GM23338 (cell line): ENCODE results near the gene IGDCC3. TPM values are rescaled to one million over a fixed set of nuclear protein-coding genes. Genes with fewer than 3 reads are reported as not detected.
A peak's percentile ranks its signal among the peaks of the same experiment; 100 is the strongest.

Experiments used
- ATAC-seq: fragments of 200-7000 bp; cut with Tn5 transposase; 3 replicates; pipeline ENCODE4 v1.9.1; 2020
- DNase-seq: peaks from one replicate; pipeline ENCODE4 v3.0.0-alpha.2; 2015; ENCODE audit warnings: low spot score
- H2AFZ ChIP-seq: fragments of 200-600 bp; sonication (generic); 2 replicates; pipeline ENCODE4 v1.8.0; 2016; ENCODE audit warnings: antibody characterized with exemption, mild to moderate bottlenecking, moderate library complexity
- H3F3A ChIP-seq: fragments of 200-600 bp; sonication (generic); replicated peaks from 2 replicates; pipeline ENCODE4 v1.8.0; 2017; ENCODE audit warnings: antibody characterized with exemption, mixed run types, low read depth
- H3K27ac ChIP-seq: fragments of 200-600 bp; sonication (generic); 2 replicates; pipeline ENCODE4 v1.6.1; 2016; ENCODE audit warnings: low read depth
- H3K27me3 ChIP-seq: fragments of 200-600 bp; sonication (generic); 2 replicates; pipeline ENCODE4 v1.8.0; 2016; ENCODE audit warnings: mild to moderate bottlenecking, mixed run types, moderate library complexity; ENCODE audit not compliant: insufficient read depth
- H3K36me3 ChIP-seq: fragments of 200-600 bp; sonication (generic); 2 replicates; pipeline ENCODE4 v1.8.0; 2016; ENCODE audit warnings: mild to moderate bottlenecking; ENCODE audit not compliant: insufficient read depth
- H3K4me1 ChIP-seq: fragments of 200-600 bp; sonication (generic); 2 replicates; pipeline ENCODE4 v1.8.0; 2016; ENCODE audit warnings: mild to moderate bottlenecking, moderate library complexity; ENCODE audit not compliant: insufficient read depth
- H3K4me2 ChIP-seq: fragments of 200-600 bp; sonication (generic); 2 replicates; pipeline ENCODE4 v1.7.1; 2017; ENCODE audit warnings: mixed run types
- H3K4me3 ChIP-seq: fragments of 200-600 bp; sonication (generic); 2 replicates; pipeline ENCODE4 v1.6.1; 2016; ENCODE audit warnings: mixed run types
- H3K79me2 ChIP-seq: fragments of 200-600 bp; sonication (generic); replicated peaks from 2 replicates; pipeline ENCODE4 v1.8.0; 2017; ENCODE audit warnings: mild to moderate bottlenecking; ENCODE audit not compliant: insufficient read depth
- H3K9me2 ChIP-seq: fragments of 200-600 bp; sonication (generic); 2 replicates; pipeline ENCODE4 v1.8.0; 2017; ENCODE audit not compliant: insufficient read depth
- H4K20me1 ChIP-seq: fragments of 200-600 bp; sonication (generic); replicated peaks from 2 replicates; pipeline ENCODE4 v1.8.0; 2017; ENCODE audit warnings: mild to moderate bottlenecking; ENCODE audit not compliant: insufficient read depth
- H3K27ac Mint-ChIP-seq: 2 replicates; pipeline ENCODE4 v1.8.0; 2020; ENCODE audit warnings: inconsistent platforms, mild to moderate bottlenecking, moderate library complexity, mixed read lengths
- H3K27me3 Mint-ChIP-seq: 3 replicates; pipeline ENCODE4 v1.8.0; 2022; ENCODE audit warnings: low read depth, mild to moderate bottlenecking, moderate library complexity, mixed read lengths, inconsistent platforms; ENCODE audit not compliant: insufficient read depth, poor library complexity
- H3K36me3 Mint-ChIP-seq: 3 replicates; pipeline ENCODE4 v1.8.0; 2021; ENCODE audit warnings: low read depth, mild to moderate bottlenecking, inconsistent platforms, moderate library complexity, mixed read lengths
- H3K4me1 Mint-ChIP-seq: 3 replicates; pipeline ENCODE4 v1.8.0; 2020; ENCODE audit warnings: mild to moderate bottlenecking, inconsistent platforms, mixed read lengths
- H3K4me3 Mint-ChIP-seq: 3 replicates; pipeline ENCODE4 v1.8.0; 2021; ENCODE audit warnings: moderate library complexity, mild to moderate bottlenecking, inconsistent platforms, mixed read lengths
- H3K9me3 Mint-ChIP-seq: 3 replicates; pipeline ENCODE4 v1.8.0; 2020; ENCODE audit warnings: moderate library complexity, mild to moderate bottlenecking, inconsistent platforms, mixed read lengths
- CREB1 ChIP-seq: fragments of 250-450 bp; sonication (Bioruptor Pico); IDR thresholded peaks from 2 replicates; pipeline ENCODE4 v1.5.0; 2020; ENCODE audit warnings: low read depth, mild to moderate bottlenecking, moderate library complexity
- EZH2 ChIP-seq: fragments of 200-600 bp; sonication (generic); IDR thresholded peaks from one replicate; pipeline ENCODE4 v1.8.0; 2017; ENCODE audit warnings: antibody characterized with exemption, mild to moderate bottlenecking, low read depth; ENCODE audit not compliant: unreplicated experiment
- EZH2phosphoT487 ChIP-seq: fragments of 200-600 bp; sonication (generic); IDR thresholded peaks from one replicate; pipeline ENCODE4 v1.8.1; 2018; ENCODE audit warnings: antibody characterized with exemption; ENCODE audit not compliant: unreplicated experiment
- JUNB ChIP-seq: IDR thresholded peaks from one replicate; pipeline ENCODE4 v1.6.1; 2016; ENCODE audit warnings: antibody characterized with exemption; ENCODE audit not compliant: unreplicated experiment
- NANOG ChIP-seq: IDR thresholded peaks from 2 replicates; pipeline ENCODE4 v1.6.1; 2016; ENCODE audit warnings: antibody characterized with exemption, borderline replicate concordance
- POLR2AphosphoS5 ChIP-seq: IDR thresholded peaks from 2 replicates; pipeline ENCODE4 v1.6.1; 2016; ENCODE audit warnings: antibody characterized with exemption, low read depth
- STAT1 ChIP-seq: IDR thresholded peaks from one replicate; pipeline ENCODE4 v1.6.1; 2016; ENCODE audit warnings: antibody characterized with exemption; ENCODE audit not compliant: unreplicated experiment
- ZNF114 ChIP-seq: fragments of 250-450 bp; sonication (Bioruptor Pico); IDR thresholded peaks from 2 replicates; pipeline ENCODE4 v1.5.0; 2020; ENCODE audit warnings: mild to moderate bottlenecking, moderate library complexity
- ZNF331 ChIP-seq: fragments of 250-450 bp; sonication (Bioruptor Pico); IDR thresholded peaks from 2 replicates; pipeline ENCODE4 v1.5.0; 2020; ENCODE audit warnings: low read depth, mild to moderate bottlenecking, moderate library complexity
- polyA plus RNA-seq: library from polyadenylated mRNA; unstranded; fragments of >200 nt; fragmentation: Nextera tagmentation; extraction: Ambion mirVana; gene quantifications from 2 replicates; pipeline ENCODE4 v1.2.1, GENCODE V29; 2016
- total RNA-seq: library from RNA; depleted of rRNA; stranded (reverse); fragments of >200 nt; shearing (Covaris generic); gene quantifications from 2 replicates; pipeline ENCODE4 v1.2.3, GENCODE V29; 2014
- TF ChIP-seq, protein P1 (sequence below), 2 experiments: fragments of 200-600 bp in 1 of 2; sonication (generic) in 1 of 2; conservative IDR thresholded peaks; 2 replicates each; pipeline versions ENCODE4 v1.5.1 to v1.6.1; 2016 to 2017; ENCODE audit warnings: antibody characterized with exemption in 2 of 2, low read depth in 2 of 2, mild to moderate bottlenecking in 2 of 2, moderate library complexity in 1 of 2
- TF ChIP-seq, protein P2 (sequence below): IDR thresholded peaks from one replicate; pipeline ENCODE4 v1.6.1; 2018; ENCODE audit warnings: antibody characterized with exemption; ENCODE audit not compliant: unreplicated experiment
- TF ChIP-seq, protein P3 (sequence below): fragments of 250-450 bp; sonication (Bioruptor Pico); IDR thresholded peaks from 2 replicates; pipeline ENCODE4 v1.5.0; 2020; ENCODE audit warnings: mild to moderate bottlenecking, moderate library complexity
- TF ChIP-seq, protein P4 (sequence below): IDR thresholded peaks from 2 replicates; pipeline ENCODE4 v1.6.1; 2016; ENCODE audit warnings: antibody characterized with exemption

The IGDCC3 gene
- total and polyA plus RNA-seq, 2 experiments from 2014 or later, result 15.3 to 30.7 TPM

DNA sequence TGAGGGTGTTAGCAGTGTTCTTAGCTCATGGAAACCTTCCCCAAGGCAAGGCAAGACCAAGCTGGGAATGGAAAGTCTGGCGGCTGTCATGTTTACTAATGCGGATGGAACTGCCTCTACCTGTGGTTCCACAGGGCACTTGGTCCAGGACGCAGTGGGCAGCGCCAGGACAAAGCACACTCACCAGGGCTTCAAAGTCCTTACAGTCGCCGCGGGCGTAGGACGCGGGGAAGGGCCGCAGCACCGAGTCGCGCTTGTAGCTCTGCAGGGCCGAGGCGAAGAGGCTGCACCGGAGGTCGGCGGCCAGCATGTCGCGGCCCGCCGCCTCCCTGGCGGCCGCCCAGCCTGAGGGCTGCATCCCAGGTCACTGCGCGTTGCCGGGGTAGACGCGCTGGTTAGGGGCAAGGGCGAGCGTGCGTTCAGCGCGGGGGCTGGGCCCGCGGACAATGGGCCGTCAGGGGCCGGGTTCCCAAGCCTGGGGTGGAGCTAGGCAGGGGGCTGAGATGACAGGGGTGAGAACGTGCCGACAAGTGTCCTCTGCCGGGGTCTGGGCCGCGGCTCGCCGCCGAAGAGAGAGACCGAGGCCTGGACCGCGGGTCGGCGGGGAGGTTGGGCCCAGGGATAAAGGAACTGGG lies 91.6 kb downstream of the IGDCC3 start:
- ATAC-seq, result peak; percentile 82
- H3K27ac ChIP-seq, result 0 out of 2 replicates have a peak overlapping the region, but pooled peaks have one; percentile 26
- Mint-ChIP-seq H3K27ac (no peak overlapping the region), H3K4me3 (peak overlapping the region; percentile 81), H3K36me3 (no peaks in the 10 kb centered on the region), H3K27me3 (peaks cover 13% of the 10 kb centered on the region), H3K9me3 (no peaks in the 10 kb centered on the region), H3K4me1 (peaks cover 14% of the 10 kb centered on the region)
- no peaks in the 10 kb centered on the region for H3K36me3 ChIP-seq
- no peak for TF ChIP-seq ZNF331 (CRISPR knock-in tag)
- no peak; the same call in none of the 2 replicates for TF ChIP-seq POLR2AphosphoS5
- no peak for TF ChIP-seq ZNF114 (CRISPR knock-in tag)
- TF ChIP-seq NANOG, result no peak
- no peak for TF ChIP-seq EZH2
- TF ChIP-seq, protein P1, sequence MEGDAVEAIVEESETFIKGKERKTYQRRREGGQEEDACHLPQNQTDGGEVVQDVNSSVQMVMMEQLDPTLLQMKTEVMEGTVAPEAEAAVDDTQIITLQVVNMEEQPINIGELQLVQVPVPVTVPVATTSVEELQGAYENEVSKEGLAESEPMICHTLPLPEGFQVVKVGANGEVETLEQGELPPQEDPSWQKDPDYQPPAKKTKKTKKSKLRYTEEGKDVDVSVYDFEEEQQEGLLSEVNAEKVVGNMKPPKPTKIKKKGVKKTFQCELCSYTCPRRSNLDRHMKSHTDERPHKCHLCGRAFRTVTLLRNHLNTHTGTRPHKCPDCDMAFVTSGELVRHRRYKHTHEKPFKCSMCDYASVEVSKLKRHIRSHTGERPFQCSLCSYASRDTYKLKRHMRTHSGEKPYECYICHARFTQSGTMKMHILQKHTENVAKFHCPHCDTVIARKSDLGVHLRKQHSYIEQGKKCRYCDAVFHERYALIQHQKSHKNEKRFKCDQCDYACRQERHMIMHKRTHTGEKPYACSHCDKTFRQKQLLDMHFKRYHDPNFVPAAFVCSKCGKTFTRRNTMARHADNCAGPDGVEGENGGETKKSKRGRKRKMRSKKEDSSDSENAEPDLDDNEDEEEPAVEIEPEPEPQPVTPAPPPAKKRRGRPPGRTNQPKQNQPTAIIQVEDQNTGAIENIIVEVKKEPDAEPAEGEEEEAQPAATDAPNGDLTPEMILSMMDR (conservative IDR thresholded peaks at IDR 0.05; ENCODE audit: low read depth in 2 of 2), result no peak
- TF ChIP-seq, protein P2, sequence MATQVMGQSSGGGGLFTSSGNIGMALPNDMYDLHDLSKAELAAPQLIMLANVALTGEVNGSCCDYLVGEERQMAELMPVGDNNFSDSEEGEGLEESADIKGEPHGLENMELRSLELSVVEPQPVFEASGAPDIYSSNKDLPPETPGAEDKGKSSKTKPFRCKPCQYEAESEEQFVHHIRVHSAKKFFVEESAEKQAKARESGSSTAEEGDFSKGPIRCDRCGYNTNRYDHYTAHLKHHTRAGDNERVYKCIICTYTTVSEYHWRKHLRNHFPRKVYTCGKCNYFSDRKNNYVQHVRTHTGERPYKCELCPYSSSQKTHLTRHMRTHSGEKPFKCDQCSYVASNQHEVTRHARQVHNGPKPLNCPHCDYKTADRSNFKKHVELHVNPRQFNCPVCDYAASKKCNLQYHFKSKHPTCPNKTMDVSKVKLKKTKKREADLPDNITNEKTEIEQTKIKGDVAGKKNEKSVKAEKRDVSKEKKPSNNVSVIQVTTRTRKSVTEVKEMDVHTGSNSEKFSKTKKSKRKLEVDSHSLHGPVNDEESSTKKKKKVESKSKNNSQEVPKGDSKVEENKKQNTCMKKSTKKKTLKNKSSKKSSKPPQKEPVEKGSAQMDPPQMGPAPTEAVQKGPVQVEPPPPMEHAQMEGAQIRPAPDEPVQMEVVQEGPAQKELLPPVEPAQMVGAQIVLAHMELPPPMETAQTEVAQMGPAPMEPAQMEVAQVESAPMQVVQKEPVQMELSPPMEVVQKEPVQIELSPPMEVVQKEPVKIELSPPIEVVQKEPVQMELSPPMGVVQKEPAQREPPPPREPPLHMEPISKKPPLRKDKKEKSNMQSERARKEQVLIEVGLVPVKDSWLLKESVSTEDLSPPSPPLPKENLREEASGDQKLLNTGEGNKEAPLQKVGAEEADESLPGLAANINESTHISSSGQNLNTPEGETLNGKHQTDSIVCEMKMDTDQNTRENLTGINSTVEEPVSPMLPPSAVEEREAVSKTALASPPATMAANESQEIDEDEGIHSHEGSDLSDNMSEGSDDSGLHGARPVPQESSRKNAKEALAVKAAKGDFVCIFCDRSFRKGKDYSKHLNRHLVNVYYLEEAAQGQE, result no peak
- TF ChIP-seq, protein P3, sequence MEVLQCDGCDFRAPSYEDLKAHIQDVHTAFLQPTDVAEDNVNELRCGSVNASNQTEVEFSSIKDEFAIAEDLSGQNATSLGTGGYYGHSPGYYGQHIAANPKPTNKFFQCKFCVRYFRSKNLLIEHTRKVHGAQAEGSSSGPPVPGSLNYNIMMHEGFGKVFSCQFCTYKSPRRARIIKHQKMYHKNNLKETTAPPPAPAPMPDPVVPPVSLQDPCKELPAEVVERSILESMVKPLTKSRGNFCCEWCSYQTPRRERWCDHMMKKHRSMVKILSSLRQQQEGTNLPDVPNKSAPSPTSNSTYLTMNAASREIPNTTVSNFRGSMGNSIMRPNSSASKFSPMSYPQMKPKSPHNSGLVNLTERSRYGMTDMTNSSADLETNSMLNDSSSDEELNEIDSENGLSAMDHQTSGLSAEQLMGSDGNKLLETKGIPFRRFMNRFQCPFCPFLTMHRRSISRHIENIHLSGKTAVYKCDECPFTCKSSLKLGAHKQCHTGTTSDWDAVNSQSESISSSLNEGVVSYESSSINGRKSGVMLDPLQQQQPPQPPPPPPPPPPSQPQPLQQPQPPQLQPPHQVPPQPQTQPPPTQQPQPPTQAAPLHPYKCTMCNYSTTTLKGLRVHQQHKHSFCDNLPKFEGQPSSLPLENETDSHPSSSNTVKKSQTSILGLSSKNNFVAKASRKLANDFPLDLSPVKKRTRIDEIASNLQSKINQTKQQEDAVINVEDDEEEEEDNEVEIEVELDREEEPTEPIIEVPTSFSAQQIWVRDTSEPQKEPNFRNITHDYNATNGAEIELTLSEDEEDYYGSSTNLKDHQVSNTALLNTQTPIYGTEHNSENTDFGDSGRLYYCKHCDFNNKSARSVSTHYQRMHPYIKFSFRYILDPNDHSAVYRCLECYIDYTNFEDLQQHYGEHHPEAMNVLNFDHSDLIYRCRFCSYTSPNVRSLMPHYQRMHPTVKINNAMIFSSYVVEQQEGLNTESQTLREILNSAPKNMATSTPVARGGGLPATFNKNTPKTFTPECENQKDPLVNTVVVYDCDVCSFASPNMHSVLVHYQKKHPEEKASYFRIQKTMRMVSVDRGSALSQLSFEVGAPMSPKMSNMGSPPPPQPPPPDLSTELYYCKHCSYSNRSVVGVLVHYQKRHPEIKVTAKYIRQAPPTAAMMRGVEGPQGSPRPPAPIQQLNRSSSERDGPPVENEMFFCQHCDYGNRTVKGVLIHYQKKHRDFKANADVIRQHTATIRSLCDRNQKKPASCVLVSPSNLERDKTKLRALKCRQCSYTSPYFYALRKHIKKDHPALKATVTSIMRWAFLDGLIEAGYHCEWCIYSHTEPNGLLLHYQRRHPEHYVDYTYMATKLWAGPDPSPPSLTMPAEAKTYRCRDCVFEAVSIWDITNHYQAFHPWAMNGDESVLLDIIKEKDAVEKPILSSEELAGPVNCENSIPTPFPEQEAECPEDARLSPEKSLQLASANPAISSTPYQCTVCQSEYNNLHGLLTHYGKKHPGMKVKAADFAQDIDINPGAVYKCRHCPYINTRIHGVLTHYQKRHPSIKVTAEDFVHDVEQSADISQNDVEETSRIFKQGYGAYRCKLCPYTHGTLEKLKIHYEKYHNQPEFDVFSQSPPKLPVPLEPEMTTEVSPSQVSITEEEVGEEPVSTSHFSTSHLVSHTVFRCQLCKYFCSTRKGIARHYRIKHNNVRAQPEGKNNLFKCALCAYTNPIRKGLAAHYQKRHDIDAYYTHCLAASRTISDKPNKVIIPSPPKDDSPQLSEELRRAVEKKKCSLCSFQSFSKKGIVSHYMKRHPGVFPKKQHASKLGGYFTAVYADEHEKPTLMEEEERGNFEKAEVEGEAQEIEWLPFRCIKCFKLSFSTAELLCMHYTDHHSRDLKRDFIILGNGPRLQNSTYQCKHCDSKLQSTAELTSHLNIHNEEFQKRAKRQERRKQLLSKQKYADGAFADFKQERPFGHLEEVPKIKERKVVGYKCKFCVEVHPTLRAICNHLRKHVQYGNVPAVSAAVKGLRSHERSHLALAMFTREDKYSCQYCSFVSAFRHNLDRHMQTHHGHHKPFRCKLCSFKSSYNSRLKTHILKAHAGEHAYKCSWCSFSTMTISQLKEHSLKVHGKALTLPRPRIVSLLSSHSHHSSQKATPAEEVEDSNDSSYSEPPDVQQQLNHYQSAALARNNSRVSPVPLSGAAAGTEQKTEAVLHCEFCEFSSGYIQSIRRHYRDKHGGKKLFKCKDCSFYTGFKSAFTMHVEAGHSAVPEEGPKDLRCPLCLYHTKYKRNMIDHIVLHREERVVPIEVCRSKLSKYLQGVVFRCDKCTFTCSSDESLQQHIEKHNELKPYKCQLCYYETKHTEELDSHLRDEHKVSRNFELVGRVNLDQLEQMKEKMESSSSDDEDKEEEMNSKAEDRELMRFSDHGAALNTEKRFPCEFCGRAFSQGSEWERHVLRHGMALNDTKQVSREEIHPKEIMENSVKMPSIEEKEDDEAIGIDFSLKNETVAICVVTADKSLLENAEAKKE (CRISPR knock-in tag), result no peak
- no peak for TF ChIP-seq CREB1 (CRISPR knock-in tag)
- TF ChIP-seq, protein P4, sequence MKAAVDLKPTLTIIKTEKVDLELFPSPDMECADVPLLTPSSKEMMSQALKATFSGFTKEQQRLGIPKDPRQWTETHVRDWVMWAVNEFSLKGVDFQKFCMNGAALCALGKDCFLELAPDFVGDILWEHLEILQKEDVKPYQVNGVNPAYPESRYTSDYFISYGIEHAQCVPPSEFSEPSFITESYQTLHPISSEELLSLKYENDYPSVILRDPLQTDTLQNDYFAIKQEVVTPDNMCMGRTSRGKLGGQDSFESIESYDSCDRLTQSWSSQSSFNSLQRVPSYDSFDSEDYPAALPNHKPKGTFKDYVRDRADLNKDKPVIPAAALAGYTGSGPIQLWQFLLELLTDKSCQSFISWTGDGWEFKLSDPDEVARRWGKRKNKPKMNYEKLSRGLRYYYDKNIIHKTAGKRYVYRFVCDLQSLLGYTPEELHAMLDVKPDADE, result no peak
- TF ChIP-seq STAT1, result no peak
- no peak for TF ChIP-seq JUNB
- no peak for TF ChIP-seq EZH2phosphoT487
- H3K4me1 ChIP-seq, result peaks cover 14% of the 10 kb centered on the region
- H3K4me3 ChIP-seq, result peak overlapping the region; percentile 90
- H3K79me2 ChIP-seq, result no peaks in the 10 kb centered on the region
- H3K9me2 ChIP-seq, result peaks cover 5% of the 10 kb centered on the region; the same call in 1 of the 2 replicates
- H3K4me2 ChIP-seq, result peak overlapping the region; percentile 82
- H3K27me3 ChIP-seq, result peaks cover 29% of the 10 kb centered on the region
- DNase-seq, result peak; percentile 76
- H2AFZ ChIP-seq, result peak overlapping the region; percentile 100
- no peaks in the 10 kb centered on the region for H4K20me1 ChIP-seq
- 0 out of 2 replicates have a peak, but pooled peaks cover 6% of the 10 kb centered on the region for H3F3A ChIP-seq
